Progenitor cell of endocrine pancreas (in vitro differentiated cells): ENCODE data around the gene METTL25. TPM values are rescaled to one million over a fixed set of nuclear protein-coding genes. Genes with fewer than 3 reads are reported as not detected.

Experiments
- DNase-seq: peaks from one replicate; pipeline ENCODE4 v3.0.0; 2021; ENCODE audit warnings: low spot score; ENCODE audit not compliant: unreplicated experiment
- H3K27ac Mint-ChIP-seq: 2 replicates; pipeline ENCODE4 v1.8.0; 2021; ENCODE audit warnings: mild to moderate bottlenecking, moderate library complexity, mixed read lengths
- H3K27me3 Mint-ChIP-seq: 2 replicates; pipeline ENCODE4 v1.8.0; 2021; ENCODE audit warnings: mixed read lengths
- H3K36me3 Mint-ChIP-seq: 2 replicates; pipeline ENCODE4 v1.8.0; 2022; ENCODE audit warnings: mixed read lengths; ENCODE audit not compliant: insufficient read depth
- H3K4me1 Mint-ChIP-seq: 2 replicates; pipeline ENCODE4 v1.8.0; 2021; ENCODE audit warnings: low read depth, mixed read lengths
- H3K4me3 Mint-ChIP-seq: 2 replicates; pipeline ENCODE4 v1.8.0; 2021; ENCODE audit warnings: low read depth, mild to moderate bottlenecking, moderate library complexity, mixed read lengths
- H3K9me3 Mint-ChIP-seq: 2 replicates; pipeline ENCODE4 v1.8.0; 2021; ENCODE audit warnings: low read depth, mixed read lengths
- CTCF ChIP-seq: fragments of 200-600 bp; sonication (generic); IDR thresholded peaks from one replicate; pipeline ENCODE4 v1.5.0; 2021; ENCODE audit warnings: antibody characterized with exemption, mild to moderate bottlenecking; ENCODE audit not compliant: unreplicated experiment
- total RNA-seq: library from RNA; stranded (reverse); gene quantifications from 2 replicates; pipeline ENCODE4 v1.2.1, GENCODE V29; 2021

The METTL25 gene
- total RNA-seq, 1 donor from 2014 or later, result 15.8 TPM

- no peaks in the 10 kb centered on the region for H3K27me3 Mint-ChIP-seq
- no peaks in the 10 kb centered on the region for H3K36me3 Mint-ChIP-seq
- H3K4me3 Mint-ChIP-seq, result peak overlapping the region; percentile 5
- H3K9me3 Mint-ChIP-seq, result no peaks in the 10 kb centered on the region
- no peak for DNase-seq
- H3K27ac Mint-ChIP-seq, result peak overlapping the region; percentile 26
- no peak for TF ChIP-seq CTCF
- peaks cover 13% of the 10 kb centered on the region for H3K4me1 Mint-ChIP-seq
Measured at GRCh38 chr12:82523996-82524395, 165.7 kb downstream of the METTL25 start.

DNA sequence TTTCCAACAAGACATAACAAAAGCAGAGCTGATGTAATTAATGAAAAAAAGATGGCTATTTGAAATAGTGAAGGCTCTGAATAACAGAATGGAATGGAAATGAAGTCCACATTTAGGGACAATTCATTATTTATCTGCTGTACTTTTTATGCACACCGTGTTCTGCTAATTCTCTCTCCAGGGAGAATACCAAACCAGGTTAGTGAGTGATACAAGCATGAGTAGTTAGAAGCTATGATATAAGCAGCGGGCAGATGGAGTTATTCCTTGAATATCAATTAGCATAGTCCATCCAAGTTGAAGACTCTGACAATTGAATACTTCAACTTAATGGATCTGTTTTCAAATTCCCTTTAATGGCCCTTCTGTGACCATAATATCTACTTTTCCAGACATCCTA is 166.3 kb downstream of the METTL25 start:
- Mint-ChIP-seq H3K27ac (no peak overlapping the region), H3K4me1 (peaks cover 13% of the 10 kb centered on the region), H3K4me3 (no peak overlapping the region), H3K36me3 (no peaks in the 10 kb centered on the region), H3K9me3 (no peaks in the 10 kb centered on the region), H3K27me3 (no peaks in the 10 kb centered on the region)
- DNase-seq, result no peak
- TF ChIP-seq CTCF, result no peak

- Mint-ChIP-seq H3K27ac (no peak overlapping the region), H3K36me3 (no peaks in the 10 kb centered on the region), H3K4me3 (no peak overlapping the region), H3K4me1 (peaks cover 13% of the 10 kb centered on the region), H3K27me3 (no peaks in the 10 kb centered on the region), H3K9me3 (no peaks in the 10 kb centered on the region)
- TF ChIP-seq CTCF, result no peak
- no peak for DNase-seq
Measured at GRCh38 chr12:82525616-82526015, 167.3 kb downstream of the METTL25 start.

DNA sequence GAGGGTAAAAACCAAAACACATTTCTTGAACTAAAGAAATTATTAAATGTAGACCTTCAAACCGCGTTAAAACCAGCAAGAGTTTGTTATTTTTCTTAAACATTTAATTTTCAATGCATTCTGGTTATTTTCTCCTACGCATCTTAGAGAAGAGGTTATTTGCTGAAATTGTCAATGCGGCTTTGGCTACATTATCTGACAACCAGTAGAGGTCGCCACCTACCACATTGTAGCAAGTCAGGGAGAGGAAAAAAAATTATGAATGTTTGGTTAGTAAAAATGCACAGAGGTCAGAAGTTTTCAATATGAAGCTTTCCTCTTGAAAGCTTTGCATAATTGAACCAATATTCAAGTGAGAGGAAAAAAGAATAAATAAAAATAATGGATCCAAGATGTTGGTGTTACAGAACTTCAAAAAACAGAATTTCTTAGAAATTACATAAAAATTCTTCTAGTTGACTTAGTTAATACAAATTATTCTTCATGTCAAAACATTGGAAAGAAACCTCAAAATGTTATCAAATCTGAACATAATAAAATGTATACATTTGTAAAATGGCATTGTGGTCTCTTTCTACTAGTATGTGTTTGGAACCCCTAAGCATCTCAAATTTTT is 168.9 kb downstream of the METTL25 start:
- H3K4me3 Mint-ChIP-seq, result no peak overlapping the region
- no peaks in the 10 kb centered on the region for H3K9me3 Mint-ChIP-seq
- no peaks in the 10 kb centered on the region for H3K27me3 Mint-ChIP-seq
- H3K27ac Mint-ChIP-seq, result no peak overlapping the region
- no peak for DNase-seq
- peaks cover 13% of the 10 kb centered on the region for H3K4me1 Mint-ChIP-seq
- peak; percentile 95 for TF ChIP-seq CTCF
- no peaks in the 10 kb centered on the region for H3K36me3 Mint-ChIP-seq

Other genes starting within 250 kb of the METTL25 start
- 37.1 and 37.5 TPM in 2 replicates for gene CCDC59, start 142 bp upstream of the METTL25 start, total RNA-seq